ENCODE measurements around the gene SGPP1.
A peak's percentile ranks its signal among the peaks of the same experiment; 100 is the strongest.

DNA sequence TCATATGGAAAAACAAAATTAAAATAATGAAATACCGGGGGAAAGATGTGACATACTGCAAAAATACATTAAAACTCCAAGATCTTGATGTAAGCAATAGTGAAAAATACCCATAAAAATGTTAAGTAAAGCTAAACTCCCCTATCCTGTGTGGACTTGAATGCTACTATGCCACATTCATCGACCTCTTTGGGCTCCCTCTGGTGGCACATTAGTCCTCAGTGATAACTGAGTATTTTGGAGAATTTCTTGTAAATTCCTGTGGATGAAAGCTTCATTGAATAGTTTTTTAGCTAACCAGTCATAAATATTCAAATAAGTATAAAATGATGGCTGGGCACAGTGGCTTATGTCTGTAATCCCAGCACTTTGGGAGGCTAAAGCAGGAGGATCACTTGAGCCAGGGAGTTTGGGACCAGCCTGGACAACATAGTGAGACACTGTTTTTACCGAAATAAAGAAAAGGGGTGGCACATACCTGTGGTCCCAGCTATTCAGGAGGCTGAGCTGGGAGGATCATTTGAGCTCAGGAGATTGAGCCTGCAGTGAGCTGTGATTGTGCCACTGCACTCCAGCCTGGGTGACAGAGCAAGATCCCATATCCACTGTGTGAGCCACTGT is 42.4 kb upstream of the SGPP1 start:
- TF ChIP-seq FOXK2 (IDR thresholded peaks at IDR 0.05) = no peak
- TF ChIP-seq, protein P1, sequence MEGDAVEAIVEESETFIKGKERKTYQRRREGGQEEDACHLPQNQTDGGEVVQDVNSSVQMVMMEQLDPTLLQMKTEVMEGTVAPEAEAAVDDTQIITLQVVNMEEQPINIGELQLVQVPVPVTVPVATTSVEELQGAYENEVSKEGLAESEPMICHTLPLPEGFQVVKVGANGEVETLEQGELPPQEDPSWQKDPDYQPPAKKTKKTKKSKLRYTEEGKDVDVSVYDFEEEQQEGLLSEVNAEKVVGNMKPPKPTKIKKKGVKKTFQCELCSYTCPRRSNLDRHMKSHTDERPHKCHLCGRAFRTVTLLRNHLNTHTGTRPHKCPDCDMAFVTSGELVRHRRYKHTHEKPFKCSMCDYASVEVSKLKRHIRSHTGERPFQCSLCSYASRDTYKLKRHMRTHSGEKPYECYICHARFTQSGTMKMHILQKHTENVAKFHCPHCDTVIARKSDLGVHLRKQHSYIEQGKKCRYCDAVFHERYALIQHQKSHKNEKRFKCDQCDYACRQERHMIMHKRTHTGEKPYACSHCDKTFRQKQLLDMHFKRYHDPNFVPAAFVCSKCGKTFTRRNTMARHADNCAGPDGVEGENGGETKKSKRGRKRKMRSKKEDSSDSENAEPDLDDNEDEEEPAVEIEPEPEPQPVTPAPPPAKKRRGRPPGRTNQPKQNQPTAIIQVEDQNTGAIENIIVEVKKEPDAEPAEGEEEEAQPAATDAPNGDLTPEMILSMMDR (IDR thresholded peaks at IDR 0.05 in 2 of 3, conservative IDR thresholded peaks at IDR 0.05 in 1 of 3; ENCODE audit: control insufficient read depth in 2 of 3, extremely low read depth in 1 of 3, insufficient read depth in 1 of 3, low read depth in 3 of 3, low read length in 3 of 3) = peak; percentile 62 to 76 (median 67)
- no peak for TF ChIP-seq CHD2 (IDR thresholded peaks at IDR 0.05; ENCODE audit: borderline replicate concordance, low read depth, low read length)
- TF ChIP-seq EZH2 (IDR thresholded peaks at IDR 0.05; ENCODE audit: borderline replicate concordance, control insufficient read depth, low read depth, low read length) = no peak
- no peak for TF ChIP-seq NFYB (IDR thresholded peaks at IDR 0.05; ENCODE audit: insufficient read depth, low read depth, low read length)
- TF ChIP-seq TAF1 (IDR thresholded peaks at IDR 0.05; ENCODE audit: borderline replicate concordance, low read depth, low read length) = no peak
- TF ChIP-seq BACH1 (IDR thresholded peaks at IDR 0.05; ENCODE audit: borderline replicate concordance) = no peak
